ENCODE measurements around the gene SMIM38.

The SMIM38 gene

GRCh38 chr11:69158301-69159149 lies 2.8 kb downstream of the SMIM38 start:
- Mint-ChIP-seq H3K4me3 (no peak overlapping the region), H3K36me3 (peaks cover 4% of the 10 kb centered on the region), H3K9me3 (peaks cover 7% of the 10 kb centered on the region), H3K27me3 (no peaks in the 10 kb centered on the region), H3K27ac (no peak overlapping the region), H3K4me1 (no peaks in the 10 kb centered on the region)

- H3K4me3 Mint-ChIP-seq, result no peak overlapping the region
- no peaks in the 10 kb centered on the region for H3K27me3 Mint-ChIP-seq
- no peaks in the 10 kb centered on the region for H3K4me1 Mint-ChIP-seq
- H3K27ac Mint-ChIP-seq, result no peak overlapping the region
- H3K36me3 Mint-ChIP-seq, result peaks cover 6% of the 10 kb centered on the region
- H3K9me3 Mint-ChIP-seq, result peaks cover 7% of the 10 kb centered on the region
These were observed 3.6 kb downstream of the SMIM38 start for GRCh38 chr11:69159150-69159852.

GRCh38 chr11:69160296-69161116 lies 4.8 kb downstream of the SMIM38 start:
- H3K9me3 Mint-ChIP-seq, result peaks cover 7% of the 10 kb centered on the region
- H3K27ac Mint-ChIP-seq, result peak overlapping the region; percentile 20
- no peak overlapping the region for H3K4me3 Mint-ChIP-seq
- no peaks in the 10 kb centered on the region for H3K4me1 Mint-ChIP-seq
- no peaks in the 10 kb centered on the region for H3K27me3 Mint-ChIP-seq
- peaks cover 6% of the 10 kb centered on the region for H3K36me3 Mint-ChIP-seq

- H3K4me1 Mint-ChIP-seq, result no peaks in the 10 kb centered on the region
These were observed 5.3 kb downstream of the SMIM38 start for GRCh38 chr11:69161117-69161407.

DNA sequence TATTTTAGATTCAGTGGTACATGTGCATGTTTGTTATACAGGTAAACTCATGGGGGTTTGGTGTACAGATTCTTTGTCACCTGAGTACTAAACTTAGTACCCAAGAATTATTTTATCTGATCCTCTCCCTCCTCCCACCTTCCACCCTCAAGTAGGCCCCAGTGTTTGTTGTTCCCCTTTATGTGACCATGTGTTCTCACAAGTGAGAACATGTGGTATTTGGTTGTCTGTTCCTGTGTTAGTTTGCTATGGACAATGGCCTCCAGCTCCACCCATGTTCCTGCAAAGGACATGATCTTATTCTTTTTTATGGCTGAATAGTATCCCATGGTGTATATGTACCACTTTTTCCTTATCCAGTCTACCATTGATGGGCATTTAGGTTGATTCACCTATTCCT lies 6.8 kb downstream of the SMIM38 start:
- no peak overlapping the region for H3K27ac Mint-ChIP-seq

More at GRCh38 chr11:69161117-69161407, 5.3 kb downstream of the SMIM38 start:
- H3K9me3 Mint-ChIP-seq, result peaks cover 7% of the 10 kb centered on the region
- peaks cover 6% of the 10 kb centered on the region for H3K36me3 Mint-ChIP-seq
- H3K4me3 Mint-ChIP-seq, result no peak overlapping the region
- peak overlapping the region; percentile 20 for H3K27ac Mint-ChIP-seq
- no peaks in the 10 kb centered on the region for H3K27me3 Mint-ChIP-seq

DNA sequence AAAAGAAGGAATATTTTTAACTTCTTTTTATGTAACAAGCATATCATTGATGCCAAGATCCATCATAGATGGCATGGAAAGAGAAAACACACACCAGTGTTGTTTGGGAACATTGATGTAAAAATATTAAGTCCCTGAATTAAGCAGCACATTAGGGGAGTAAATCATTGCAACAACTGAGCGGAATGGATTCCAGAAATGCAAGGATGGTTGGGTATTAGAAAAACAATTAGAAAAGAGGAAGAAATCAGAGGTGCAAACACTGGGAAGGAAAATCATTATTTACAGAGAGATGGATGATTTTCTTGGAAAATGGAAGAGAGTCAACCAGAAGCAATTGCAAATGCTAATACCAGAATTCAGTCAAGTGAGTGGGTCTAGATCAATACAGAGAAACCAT lies 8.1 kb downstream of the SMIM38 start:
- no peak overlapping the region for H3K27ac Mint-ChIP-seq
- no peak overlapping the region for H3K4me3 Mint-ChIP-seq
- H3K9me3 Mint-ChIP-seq, result peaks cover 7% of the 10 kb centered on the region
- H3K36me3 Mint-ChIP-seq, result peaks cover 6% of the 10 kb centered on the region
- no peaks in the 10 kb centered on the region for H3K27me3 Mint-ChIP-seq
- H3K4me1 Mint-ChIP-seq, result peaks cover 11% of the 10 kb centered on the region

More for the DNA sequence above, 6.8 kb downstream of the SMIM38 start:
- no peaks in the 10 kb centered on the region for H3K27me3 Mint-ChIP-seq
- peaks cover 6% of the 10 kb centered on the region for H3K36me3 Mint-ChIP-seq
- H3K4me1 Mint-ChIP-seq, result peaks cover 11% of the 10 kb centered on the region
- peaks cover 7% of the 10 kb centered on the region for H3K9me3 Mint-ChIP-seq
- no peak overlapping the region for H3K4me3 Mint-ChIP-seq

GRCh38 chr11:69164824-69165223 lies 9.1 kb downstream of the SMIM38 start:
- H3K27ac Mint-ChIP-seq, result no peak overlapping the region
- H3K27me3 Mint-ChIP-seq, result no peaks in the 10 kb centered on the region
- no peak overlapping the region for H3K4me3 Mint-ChIP-seq

DNA sequence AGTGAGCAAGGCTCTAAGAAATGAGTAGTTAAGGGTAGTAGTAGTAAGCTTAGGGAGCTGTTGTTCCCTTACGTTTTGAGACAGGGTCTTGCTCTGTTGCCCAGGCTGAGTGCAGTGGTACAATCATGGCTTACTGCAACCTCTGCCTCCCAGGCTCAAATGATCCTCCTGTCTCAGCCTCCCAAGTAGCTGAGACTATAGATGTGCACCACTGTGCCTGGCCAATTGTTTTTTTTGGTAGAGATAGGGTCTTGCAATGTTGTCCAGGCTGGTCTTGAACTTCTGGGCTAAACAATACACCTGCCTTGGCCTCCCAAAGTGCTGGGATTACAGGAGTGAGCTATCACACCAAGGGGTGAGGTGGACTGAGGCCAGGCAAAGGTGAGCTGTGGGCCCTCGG lies 10.0 kb downstream of the SMIM38 start:
- Mint-ChIP-seq H3K36me3 (peaks cover 6% of the 10 kb centered on the region), H3K27me3 (no peaks in the 10 kb centered on the region), H3K9me3 (peaks cover 7% of the 10 kb centered on the region), H3K4me1 (peaks cover 11% of the 10 kb centered on the region), H3K4me3 (no peak overlapping the region), H3K27ac (no peak overlapping the region)

More at GRCh38 chr11:69164824-69165223, 9.1 kb downstream of the SMIM38 start:
- Mint-ChIP-seq H3K36me3 (peaks cover 6% of the 10 kb centered on the region), H3K9me3 (peaks cover 7% of the 10 kb centered on the region), H3K4me1 (peaks cover 11% of the 10 kb centered on the region)

- Mint-ChIP-seq H3K27ac (peak overlapping the region; percentile 78), H3K9me3 (peaks cover 7% of the 10 kb centered on the region), H3K4me1 (peaks cover 11% of the 10 kb centered on the region), H3K27me3 (no peaks in the 10 kb centered on the region), H3K36me3 (peaks cover 6% of the 10 kb centered on the region), H3K4me3 (peak overlapping the region; percentile 61)
These were observed 10.7 kb downstream of the SMIM38 start for GRCh38 chr11:69166218-69167115.

GRCh38 chr11:69167130-69167915 lies 11.6 kb downstream of the SMIM38 start:
- Mint-ChIP-seq H3K27me3 (no peaks in the 10 kb centered on the region), H3K9me3 (peaks cover 7% of the 10 kb centered on the region), H3K4me3 (no peak overlapping the region), H3K36me3 (peaks cover 6% of the 10 kb centered on the region), H3K27ac (no peak overlapping the region), H3K4me1 (peaks cover 16% of the 10 kb centered on the region)

GRCh38 chr11:69167916-69168691 lies 12.4 kb downstream of the SMIM38 start:
- Mint-ChIP-seq H3K27ac (no peak overlapping the region), H3K4me3 (no peak overlapping the region), H3K9me3 (peaks cover 3% of the 10 kb centered on the region), H3K36me3 (peaks cover 3% of the 10 kb centered on the region), H3K4me1 (peaks cover 16% of the 10 kb centered on the region), H3K27me3 (no peaks in the 10 kb centered on the region)

- Mint-ChIP-seq H3K9me3 (no peaks in the 10 kb centered on the region), H3K4me3 (no peak overlapping the region), H3K4me1 (peaks cover 16% of the 10 kb centered on the region), H3K27ac (no peak overlapping the region), H3K27me3 (no peaks in the 10 kb centered on the region), H3K36me3 (no peaks in the 10 kb centered on the region)
These were observed 13.7 kb downstream of the SMIM38 start for GRCh38 chr11:69169479-69169878.

DNA sequence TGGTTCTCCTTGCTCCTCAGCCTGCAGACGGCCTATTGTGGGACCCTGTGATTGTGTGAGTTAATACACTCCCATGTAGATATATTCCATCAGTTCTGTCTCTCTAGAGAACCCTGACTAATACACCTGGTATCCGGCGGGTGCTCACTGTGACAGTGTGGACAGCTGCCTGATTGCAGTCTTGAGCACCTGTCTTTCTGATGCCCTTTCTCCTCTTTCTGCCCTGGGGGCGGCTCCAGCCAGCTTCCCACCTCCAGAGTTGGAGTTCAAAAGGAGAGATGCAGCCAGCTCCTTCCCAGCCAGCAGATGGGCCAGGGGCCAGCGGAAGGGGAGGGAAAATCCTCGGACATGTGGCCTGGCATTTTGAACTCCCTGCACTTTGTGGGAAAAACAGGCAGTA lies 15.0 kb downstream of the SMIM38 start:
- H3K36me3 Mint-ChIP-seq, result peaks cover 2% of the 10 kb centered on the region
- no peaks in the 10 kb centered on the region for H3K27me3 Mint-ChIP-seq
- no peak overlapping the region for H3K4me3 Mint-ChIP-seq
- H3K4me1 Mint-ChIP-seq, result peaks cover 16% of the 10 kb centered on the region
- H3K27ac Mint-ChIP-seq, result no peak overlapping the region
- no peaks in the 10 kb centered on the region for H3K9me3 Mint-ChIP-seq

All from activated naive CD4-positive, alpha-beta T cell treated with anti-CD3 and anti-CD28 coated beads, Interleukin-2, amount 50 U/mL, for 24 hours (primary cell).